Kidney epithelial cell (primary cell): ENCODE data around the gene GRM8. TPM values are rescaled to one million over a fixed set of nuclear protein-coding genes. Genes with fewer than 3 reads are reported as not detected.
A peak's percentile ranks its signal among the peaks of the same experiment; 100 is the strongest.

Experiments
- DNase-seq: peaks from one replicate; pipeline ENCODE4 v3.0.0-alpha.2; 2010; ENCODE audit warnings: low read depth
- H3K27me3 ChIP-seq: 2 replicates; pipeline ENCODE4 v1.6.0; 2011; ENCODE audit warnings: low read length; ENCODE audit not compliant: control insufficient read depth, insufficient read depth
- H3K36me3 ChIP-seq: 2 replicates; pipeline ENCODE4 v1.5.1; 2011; ENCODE audit warnings: low read length; ENCODE audit not compliant: control insufficient read depth, insufficient read depth
- H3K4me3 ChIP-seq: 2 replicates; pipeline ENCODE4 v1.5.1; 2011; ENCODE audit warnings: low read depth, mild to moderate bottlenecking, control low read depth, low read length
- total RNA-seq: library from RNA; depleted of rRNA; stranded (reverse); fragments of >200 nt; gene quantifications from 2 replicates; pipeline ENCODE4 v1.2.3, GENCODE V29; 2015
- TF ChIP-seq, protein P1 (sequence below): IDR thresholded peaks from 2 replicates; pipeline ENCODE4 v1.5.1; 2011; ENCODE audit warnings: mild to moderate bottlenecking, moderate library complexity, low read length, control low read depth, inconsistent platforms; ENCODE audit not compliant: insufficient read depth, poor library complexity, severe bottlenecking

Gene GRM8
- total RNA-seq, 1 donor from 2014 or later = 0.17 TPM

DNA sequence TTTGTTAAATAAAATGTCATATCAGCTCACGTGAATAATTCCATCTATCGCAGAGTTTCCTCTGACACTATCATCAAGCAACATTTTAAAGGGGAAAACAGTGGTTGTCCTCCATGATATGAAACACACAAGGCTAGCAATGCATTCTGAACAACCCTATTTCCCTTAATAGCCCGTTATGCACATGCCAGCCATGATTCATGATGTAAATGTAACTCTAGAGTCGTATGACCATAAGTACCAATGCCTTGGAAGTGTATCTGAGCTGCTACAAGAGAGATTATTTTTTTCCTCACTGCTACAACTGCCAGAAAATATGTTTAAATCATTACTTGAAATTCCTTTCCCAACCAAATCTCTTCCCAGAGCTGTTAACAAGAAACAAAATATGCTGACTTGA, 159.4 kb downstream of the GRM8 start:
- TF ChIP-seq, protein P1, sequence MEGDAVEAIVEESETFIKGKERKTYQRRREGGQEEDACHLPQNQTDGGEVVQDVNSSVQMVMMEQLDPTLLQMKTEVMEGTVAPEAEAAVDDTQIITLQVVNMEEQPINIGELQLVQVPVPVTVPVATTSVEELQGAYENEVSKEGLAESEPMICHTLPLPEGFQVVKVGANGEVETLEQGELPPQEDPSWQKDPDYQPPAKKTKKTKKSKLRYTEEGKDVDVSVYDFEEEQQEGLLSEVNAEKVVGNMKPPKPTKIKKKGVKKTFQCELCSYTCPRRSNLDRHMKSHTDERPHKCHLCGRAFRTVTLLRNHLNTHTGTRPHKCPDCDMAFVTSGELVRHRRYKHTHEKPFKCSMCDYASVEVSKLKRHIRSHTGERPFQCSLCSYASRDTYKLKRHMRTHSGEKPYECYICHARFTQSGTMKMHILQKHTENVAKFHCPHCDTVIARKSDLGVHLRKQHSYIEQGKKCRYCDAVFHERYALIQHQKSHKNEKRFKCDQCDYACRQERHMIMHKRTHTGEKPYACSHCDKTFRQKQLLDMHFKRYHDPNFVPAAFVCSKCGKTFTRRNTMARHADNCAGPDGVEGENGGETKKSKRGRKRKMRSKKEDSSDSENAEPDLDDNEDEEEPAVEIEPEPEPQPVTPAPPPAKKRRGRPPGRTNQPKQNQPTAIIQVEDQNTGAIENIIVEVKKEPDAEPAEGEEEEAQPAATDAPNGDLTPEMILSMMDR = no peak
- Histone ChIP-seq H3K4me3 (no peak overlapping the region), H3K36me3 (no peaks in the 10 kb centered on the region), H3K27me3 (no peaks in the 10 kb centered on the region)
- no peak for DNase-seq

- no peak for DNase-seq
- Histone ChIP-seq H3K36me3 (no peaks in the 10 kb centered on the region), H3K4me3 (no peak overlapping the region), H3K27me3 (no peaks in the 10 kb centered on the region)
- TF ChIP-seq, protein P1 = no peak
Measured at GRCh38 chr7:127091620-127092019, 161.1 kb downstream of the GRM8 start.

DNA sequence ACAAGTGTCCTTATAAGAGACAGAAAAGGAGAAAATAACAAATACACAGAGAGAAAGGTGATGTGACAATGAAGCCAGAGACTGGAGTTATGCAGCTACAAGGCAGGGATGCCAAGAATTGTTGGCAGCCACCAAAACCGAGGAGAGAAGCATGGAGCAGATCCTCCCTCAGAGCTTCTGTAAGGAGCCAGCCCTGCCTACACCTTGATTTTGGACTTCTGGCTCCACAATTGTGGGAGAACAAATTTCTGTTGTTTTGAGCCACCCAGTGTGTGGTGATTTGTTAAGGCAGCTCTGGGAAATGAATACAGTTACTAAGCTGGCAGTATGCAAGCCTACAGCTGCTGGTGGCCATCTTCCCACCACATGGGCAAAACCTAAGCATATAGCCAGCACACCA, 163.6 kb downstream of the GRM8 start:
- DNase-seq = no peak
- TF ChIP-seq, protein P1 = no peak
- no peaks in the 10 kb centered on the region for H3K36me3 ChIP-seq
- H3K4me3 ChIP-seq = no peak overlapping the region
- no peaks in the 10 kb centered on the region for H3K27me3 ChIP-seq

DNA sequence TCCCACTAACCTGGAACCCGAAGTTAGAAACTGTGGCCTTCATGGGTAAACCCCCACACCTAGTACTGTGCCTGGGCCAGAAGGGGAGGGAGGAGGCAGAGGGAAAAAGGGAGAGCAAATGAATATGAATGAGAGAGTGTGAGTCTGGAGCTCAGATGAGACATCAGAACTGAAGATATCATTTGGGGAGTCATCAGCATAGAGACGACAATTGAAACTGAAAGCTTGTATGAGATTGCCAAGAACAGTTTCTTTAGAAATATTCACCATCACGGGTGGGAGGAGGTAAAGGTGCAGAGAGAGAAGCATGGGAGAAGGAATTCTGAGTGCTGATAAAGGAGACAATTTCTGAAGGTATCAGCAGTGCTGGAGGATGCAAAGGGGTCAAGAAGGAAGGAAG, 171.2 kb downstream of the GRM8 start:
- TF ChIP-seq, protein P1 = no peak
- Histone ChIP-seq H3K4me3 (no peak overlapping the region), H3K36me3 (no peaks in the 10 kb centered on the region), H3K27me3 (no peaks in the 10 kb centered on the region)
- no peak for DNase-seq

GRCh38 chr7:127080576-127080975, 172.2 kb downstream of the GRM8 start:
- no peaks in the 10 kb centered on the region for H3K36me3 ChIP-seq
- TF ChIP-seq, protein P1 = no peak

DNA sequence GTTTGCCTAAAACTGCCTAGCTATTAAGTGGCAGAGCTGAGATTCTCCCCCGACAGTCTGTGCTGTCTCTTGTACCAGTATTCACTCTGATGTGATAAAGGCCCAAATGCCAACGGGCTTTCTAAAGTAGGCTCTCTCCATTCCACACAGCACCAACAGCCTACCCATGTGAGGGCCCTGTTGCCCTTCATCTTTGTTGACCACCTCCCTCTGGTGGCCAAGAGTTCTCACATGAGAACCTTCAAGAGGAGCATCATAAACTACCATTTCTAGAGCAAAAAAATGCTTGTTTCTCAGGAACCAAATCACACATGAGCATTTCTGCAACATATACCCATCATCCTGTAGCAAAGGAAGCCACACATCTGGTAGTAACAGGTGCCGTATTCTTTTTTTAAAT, 185.8 kb downstream of the GRM8 start:
- H3K27me3 ChIP-seq = no peaks in the 10 kb centered on the region
- DNase-seq = no peak
- H3K36me3 ChIP-seq = no peaks in the 10 kb centered on the region
- H3K4me3 ChIP-seq = no peak overlapping the region
- TF ChIP-seq, protein P1 = peak; percentile 25

More at GRCh38 chr7:127080576-127080975, 172.2 kb downstream of the GRM8 start:
- DNase-seq = no peak
- Histone ChIP-seq H3K4me3 (no peak overlapping the region), H3K27me3 (no peaks in the 10 kb centered on the region)
